GM19025 (cell line): Measurements from ENCODE around the gene ARHGEF12.
"Not testable (repeated sequence)": the region's sequence is repeated elsewhere in the genome, so short reads cannot be mapped to it uniquely, and the experiment has no call there.

Source experiments
- ATAC-seq: cut with Tn5 transposase; IDR thresholded peaks from one replicate; pipeline ENCODE4 v1.9.1; 2021; ENCODE audit warnings: mild to moderate bottlenecking, low read depth, moderate library complexity; ENCODE audit not compliant: unreplicated experiment

Gene ARHGEF12

GRCh38 chr11:120484722-120485121 lies 148.5 kb downstream of the ARHGEF12 start:
- no peak for ATAC-seq

GRCh38 chr11:120486138-120486537 lies 149.9 kb downstream of the ARHGEF12 start:
- no peak for ATAC-seq

GRCh38 chr11:120489799-120490198 lies 153.6 kb downstream of the ARHGEF12 start:
- ATAC-seq, result no peak

GRCh38 chr11:120492486-120492885 lies 156.3 kb downstream of the ARHGEF12 start:
- no peak for ATAC-seq

- ATAC-seq, result no peak
Observed at GRCh38 chr11:120494595-120494994, 158.4 kb downstream of the ARHGEF12 start.

GRCh38 chr11:120499088-120499487 lies 162.9 kb downstream of the ARHGEF12 start:
- no peak for ATAC-seq

- ATAC-seq, result no peak
Observed at GRCh38 chr11:120499859-120500258, 163.6 kb downstream of the ARHGEF12 start.

GRCh38 chr11:120500414-120501071 lies 164.3 kb downstream of the ARHGEF12 start:
- ATAC-seq, result no peak

- ATAC-seq, result no peak
Observed at GRCh38 chr11:120501440-120501839, 165.2 kb downstream of the ARHGEF12 start.

- ATAC-seq, result no peak
Observed at GRCh38 chr11:120501976-120502755, 166.0 kb downstream of the ARHGEF12 start.

- not testable (repeated sequence) for ATAC-seq
Observed at GRCh38 chr11:120503529-120503928, 167.3 kb downstream of the ARHGEF12 start.

GRCh38 chr11:120505801-120506425 lies 169.7 kb downstream of the ARHGEF12 start:
- no peak for ATAC-seq

GRCh38 chr11:120509346-120510053 lies 173.3 kb downstream of the ARHGEF12 start:
- ATAC-seq, result no peak

- ATAC-seq, result no peak
Observed at GRCh38 chr11:120510406-120511115, 174.3 kb downstream of the ARHGEF12 start.

- peak; percentile 84 for ATAC-seq
Observed at GRCh38 chr11:120511116-120511819, 175.1 kb downstream of the ARHGEF12 start, which contains the start of gene GRIK4. Gene GRIK4 (plus strand): TSS chr11:120511748. CDS start chr11:120660319, 148,571 bp downstream.

GRCh38 chr11:120511820-120512738 lies 175.9 kb downstream of the ARHGEF12 start:
- ATAC-seq, result no peak

- ATAC-seq, result no peak
Observed at GRCh38 chr11:120512739-120513435, 176.7 kb downstream of the ARHGEF12 start.
